GM06990 (cell line): ENCODE measurements around the gene XCL2.

Experiments
- DNase-seq: peaks from one replicate; pipeline ENCODE4 v3.0.0-alpha.2; 2011; ENCODE audit not compliant: insufficient read length; ENCODE audit errors: extremely low read depth
- H3K27me3 ChIP-seq: replicated peaks from 2 replicates; pipeline ENCODE4 v1.6.0; 2011; ENCODE audit warnings: low read length; ENCODE audit not compliant: control insufficient read depth, insufficient read depth
- H3K36me3 ChIP-seq: 2 replicates; pipeline ENCODE4 v1.5.1; 2011; ENCODE audit warnings: low read length; ENCODE audit not compliant: control insufficient read depth, insufficient read depth
- H3K4me3 ChIP-seq: replicated peaks from 2 replicates; pipeline ENCODE4 v1.5.1; 2011; ENCODE audit warnings: low read depth, mild to moderate bottlenecking, control low read depth, low read length
- TF ChIP-seq, protein P1 (sequence below): IDR thresholded peaks from 2 replicates; pipeline ENCODE4 v1.5.1; 2011; ENCODE audit warnings: low read length, control low read depth, mild to moderate bottlenecking, inconsistent platforms; ENCODE audit not compliant: insufficient read depth, poor library complexity, severe bottlenecking

XCL2 gene

DNA sequence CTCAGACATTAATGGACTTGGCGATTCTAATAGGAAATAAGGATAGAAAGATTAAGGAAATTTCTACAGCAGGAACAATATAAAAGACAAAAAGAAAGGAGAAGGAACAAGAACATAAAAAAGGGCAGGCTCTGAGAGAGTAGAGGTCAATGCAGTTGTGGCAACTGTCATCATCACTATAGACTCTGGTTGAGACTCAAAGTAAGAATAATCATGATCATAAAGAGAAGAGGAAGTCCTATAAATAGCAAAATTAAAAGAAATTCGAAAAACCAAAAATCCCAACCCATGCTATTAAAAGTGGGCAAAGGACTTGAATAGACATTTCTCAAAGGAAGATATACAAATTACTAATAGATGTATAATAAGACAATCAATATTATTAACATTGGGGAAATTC is 18.2 kb upstream of the XCL2 start:
- DNase-seq, result no peak
- H3K4me3 ChIP-seq, result no peak overlapping the region
- no peaks in the 10 kb centered on the region; the same call in 1 of the 2 replicates for H3K27me3 ChIP-seq
- TF ChIP-seq, protein P1, sequence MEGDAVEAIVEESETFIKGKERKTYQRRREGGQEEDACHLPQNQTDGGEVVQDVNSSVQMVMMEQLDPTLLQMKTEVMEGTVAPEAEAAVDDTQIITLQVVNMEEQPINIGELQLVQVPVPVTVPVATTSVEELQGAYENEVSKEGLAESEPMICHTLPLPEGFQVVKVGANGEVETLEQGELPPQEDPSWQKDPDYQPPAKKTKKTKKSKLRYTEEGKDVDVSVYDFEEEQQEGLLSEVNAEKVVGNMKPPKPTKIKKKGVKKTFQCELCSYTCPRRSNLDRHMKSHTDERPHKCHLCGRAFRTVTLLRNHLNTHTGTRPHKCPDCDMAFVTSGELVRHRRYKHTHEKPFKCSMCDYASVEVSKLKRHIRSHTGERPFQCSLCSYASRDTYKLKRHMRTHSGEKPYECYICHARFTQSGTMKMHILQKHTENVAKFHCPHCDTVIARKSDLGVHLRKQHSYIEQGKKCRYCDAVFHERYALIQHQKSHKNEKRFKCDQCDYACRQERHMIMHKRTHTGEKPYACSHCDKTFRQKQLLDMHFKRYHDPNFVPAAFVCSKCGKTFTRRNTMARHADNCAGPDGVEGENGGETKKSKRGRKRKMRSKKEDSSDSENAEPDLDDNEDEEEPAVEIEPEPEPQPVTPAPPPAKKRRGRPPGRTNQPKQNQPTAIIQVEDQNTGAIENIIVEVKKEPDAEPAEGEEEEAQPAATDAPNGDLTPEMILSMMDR, result no peak
- no peaks in the 10 kb centered on the region for H3K36me3 ChIP-seq

DNA sequence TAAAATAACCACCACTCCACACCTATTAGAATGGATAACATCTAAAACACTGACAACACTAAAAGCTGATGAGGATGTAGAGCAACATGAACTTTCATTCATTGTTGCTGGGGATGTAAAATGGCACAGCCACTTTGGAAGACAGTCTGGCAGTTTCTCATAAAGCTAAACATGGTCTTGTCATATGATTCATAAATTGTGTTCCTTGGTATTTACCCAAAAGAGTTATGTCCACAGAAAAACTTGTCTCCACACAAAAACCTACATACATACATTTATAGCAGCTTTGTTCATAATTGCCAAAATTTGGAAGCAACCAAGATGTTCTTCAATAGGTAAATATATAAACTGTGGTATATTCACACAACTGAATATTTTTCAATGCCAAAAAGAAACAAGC is 16.6 kb upstream of the XCL2 start:
- TF ChIP-seq, protein P1, result no peak

DNA sequence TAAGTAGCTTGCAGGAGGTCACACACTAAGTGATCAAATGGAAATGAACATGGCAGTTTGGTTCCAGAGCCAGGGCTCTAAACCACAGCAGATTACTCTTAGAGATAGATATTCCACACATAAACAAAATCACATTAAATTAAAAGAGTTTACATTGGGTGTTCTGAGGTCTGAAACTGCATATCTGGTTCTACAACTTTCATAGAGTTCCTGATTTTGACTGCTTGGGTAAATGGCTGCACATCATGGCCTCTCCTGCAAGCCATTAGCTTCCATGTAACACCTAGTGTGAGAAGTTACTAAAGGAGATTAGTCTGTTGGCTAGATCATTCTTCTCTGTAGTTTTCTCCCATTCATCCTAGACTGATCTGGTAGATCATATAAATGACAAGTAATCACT is 12.8 kb upstream of the XCL2 start:
- H3K36me3 ChIP-seq, result no peaks in the 10 kb centered on the region
- TF ChIP-seq, protein P1, result no peak

More for the DNA sequence above, 16.6 kb upstream of the XCL2 start:
- no peak for DNase-seq
- H3K27me3 ChIP-seq, result no peaks in the 10 kb centered on the region
- H3K36me3 ChIP-seq, result no peaks in the 10 kb centered on the region
- no peak overlapping the region for H3K4me3 ChIP-seq

DNA sequence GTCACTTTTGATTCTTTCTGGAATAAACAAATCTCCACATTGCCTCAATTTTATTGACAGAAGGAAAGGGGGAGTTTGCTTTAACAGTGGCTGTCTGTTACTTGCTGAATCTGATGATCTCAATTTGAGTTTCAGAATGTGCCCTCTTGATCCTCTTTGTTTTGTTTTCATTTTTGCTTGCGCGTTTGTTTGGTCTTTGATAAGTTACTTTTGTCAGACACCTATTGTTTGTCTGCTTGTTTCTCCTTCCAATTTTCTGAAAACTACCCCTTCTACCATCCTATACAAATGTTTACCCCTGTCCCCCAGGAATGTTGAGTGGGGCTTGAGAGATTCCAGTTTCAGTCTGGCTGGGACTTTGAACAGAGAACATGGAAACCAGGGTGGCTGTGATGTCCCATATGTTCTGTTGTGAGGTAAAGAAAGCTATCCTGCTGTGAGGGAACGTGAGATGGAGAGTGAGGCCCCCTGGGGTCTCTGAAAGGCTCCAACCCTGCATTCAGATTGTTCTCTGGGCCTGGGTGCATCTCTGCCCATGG is 11.8 kb upstream of the XCL2 start:
- DNase-seq, result no peak
- no peaks in the 10 kb centered on the region for H3K36me3 ChIP-seq
- H3K27me3 ChIP-seq, result no peaks in the 10 kb centered on the region; the same call in 1 of the 2 replicates
- no peak overlapping the region for H3K4me3 ChIP-seq
- TF ChIP-seq, protein P1, result no peak

More for the DNA sequence above, 12.8 kb upstream of the XCL2 start:
- no peaks in the 10 kb centered on the region for H3K27me3 ChIP-seq
- no peak overlapping the region for H3K4me3 ChIP-seq
- no peak for DNase-seq

DNA sequence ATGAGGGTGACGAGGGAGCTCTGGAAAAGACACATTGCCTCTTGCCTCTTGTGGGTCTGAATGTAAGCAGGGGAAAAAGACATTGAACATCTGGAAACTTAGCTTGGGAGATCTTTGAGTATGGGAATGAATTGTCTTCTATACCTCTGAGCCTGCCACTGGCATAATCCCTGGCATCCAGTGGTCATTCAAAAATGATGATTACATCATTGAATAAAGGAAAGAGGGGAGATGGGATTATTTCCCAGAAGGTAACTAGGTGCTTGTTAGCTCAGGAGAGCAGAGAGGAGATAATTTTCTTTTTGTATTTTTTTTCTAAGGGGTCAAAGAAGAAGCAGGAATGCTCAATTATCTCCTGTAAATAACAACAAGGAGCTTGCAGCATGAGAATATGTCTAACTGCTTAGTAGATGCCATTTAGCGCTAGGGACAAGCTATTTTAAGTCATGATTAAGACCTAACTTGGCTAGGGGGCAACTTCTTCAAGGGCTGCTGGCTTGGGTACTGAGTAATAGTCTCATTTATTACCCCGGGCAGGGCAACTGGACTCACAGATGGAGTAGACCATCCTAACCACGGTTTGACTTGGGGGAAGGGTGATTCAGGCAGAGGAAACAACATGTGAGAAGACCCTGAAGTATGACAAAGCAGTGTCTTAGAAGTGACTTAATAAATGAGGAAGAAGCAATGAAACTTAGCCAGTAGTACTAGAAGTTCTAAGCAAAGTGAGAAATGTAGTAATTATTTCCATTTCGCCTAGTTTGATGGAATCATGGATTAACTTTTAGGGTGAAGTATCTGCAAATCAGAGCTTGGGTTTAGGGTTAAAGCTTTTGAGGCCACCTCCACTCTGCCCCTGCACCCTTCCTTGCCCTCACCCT is 11.0 kb upstream of the XCL2 start:
- no peak overlapping the region for H3K4me3 ChIP-seq
- H3K36me3 ChIP-seq, result no peaks in the 10 kb centered on the region
- no peak for DNase-seq
- TF ChIP-seq, protein P1, result no peak
- H3K27me3 ChIP-seq, result no peaks in the 10 kb centered on the region; the same call in 1 of the 2 replicates
